Sigmoid colon (tissue), 7 donors: ENCODE results near the gene DICER1. TPM values are rescaled to one million over a fixed set of nuclear protein-coding genes. Genes with fewer than 3 reads are reported as not detected.

ENCODE experiments used
- DNase-seq: peaks from one replicate; pipeline ENCODE4 v3.0.0-alpha.2; 2019
- H3K27ac ChIP-seq, 4 donors: fragments of 200-600 bp; sonication (generic); one replicate each; pipeline ENCODE4 v1.5.1; 2016 to 2019; ENCODE audit warnings: mild to moderate bottlenecking in 1 of 4
- H3K27me3 ChIP-seq, 3 donors: fragments of 200-600 bp; sonication (generic); one replicate each; pipeline ENCODE4 v1.5.1; 2019; ENCODE audit warnings: mild to moderate bottlenecking in 1 of 3
- H3K36me3 ChIP-seq, 4 donors: fragments of 200-600 bp; sonication (generic); one replicate each; pipeline ENCODE4 v1.5.1; 2016 to 2019
- H3K4me1 ChIP-seq, 4 donors: fragments of 200-600 bp; sonication (generic); one replicate each; pipeline ENCODE4 v1.5.1; 2017 to 2019
- H3K4me3 ChIP-seq, 4 donors: fragments of 200-600 bp; sonication (generic); one replicate each; pipeline ENCODE4 v1.5.1; 2017 to 2019; ENCODE audit warnings: mild to moderate bottlenecking in 2 of 4, moderate library complexity in 1 of 4
- H3K9me3 ChIP-seq, 4 donors: fragments of 200-600 bp in 3 of 4; sonication (generic) in 3 of 4; one replicate each; pipeline versions ENCODE4 v1.5.1 to v1.6.1; 2013 to 2019
- CTCF ChIP-seq, 4 experiments: fragments of 450-650 bp in 3 of 4; fragments of 200-600 bp in 1 of 4; IDR thresholded peaks; one replicate each; pipeline ENCODE4 v1.5.1; 2016 to 2019; ENCODE audit warnings: antibody characterized with exemption in 4 of 4, mild to moderate bottlenecking in 3 of 4, moderate library complexity in 2 of 4
- EP300 ChIP-seq, 4 donors: sonication (generic); formaldehyde crosslinking; IDR thresholded peaks; one replicate each; pipeline ENCODE4 v1.6.1; 2017; ENCODE audit warnings: antibody characterized with exemption in 4 of 4
- POLR2A ChIP-seq, 2 donors: fragments of 450-650 bp; IDR thresholded peaks; one replicate each; pipeline ENCODE4 v1.6.1; 2016; ENCODE audit warnings: antibody characterized with exemption in 2 of 2, mild to moderate bottlenecking in 2 of 2, moderate library complexity in 2 of 2
- POLR2AphosphoS5 ChIP-seq, 4 donors: sonication (generic); formaldehyde crosslinking; IDR thresholded peaks; one replicate each; pipeline ENCODE4 v1.6.1; 2017; ENCODE audit warnings: antibody characterized with exemption in 4 of 4
- WGBS, 2 donors: extraction: QIAGEN DNeasy Blood & Tissue Kit; methylation state at CpG; one replicate each; pipeline ENCODE4 v1.1.7; 2013; 5-methylcytosine and 5-hydroxymethylcytosine counted together
- intact Hi-C: fragments of 100-400 bp; cut with DNase I; formaldehyde crosslinking; loops from one replicate; pipeline ENCODE4 v1.15.1; 2023
- polyA plus RNA-seq, 3 donors: library from polyadenylated mRNA; stranded (reverse); fragments of 200-250 nt; gene quantifications; one replicate each; pipeline ENCODE4 v1.2.3, GENCODE V29; 2013
- total RNA-seq, 4 donors: library from RNA; depleted of rRNA; stranded (reverse); fragments of >200 nt; gene quantifications; one replicate each; pipeline ENCODE4 v1.1.0, GENCODE V29; 2016
- donor health status: healthy with polysubstance abuse.
- donor health status: Bipolar disorder and iron deficiency.
- donor health status: healthy.

Gene DICER1
- total and polyA plus RNA-seq, 7 donors = 6.0 to 77.0 (median 44.9) TPM

- Histone ChIP-seq H3K9me3 (no peaks in the 10 kb centered on the region), H3K36me3 (no peaks in the 10 kb centered on the region), H3K27me3 (no peaks in the 10 kb centered on the region), H3K27ac (no peak overlapping the region), H3K4me3 (no peak overlapping the region), H3K4me1 (peaks cover 0 to 9% (median 7%) of the 10 kb centered on the region in 4 donors)
- intact Hi-C loops = no loop called here
- TF ChIP-seq POLR2A (IDR thresholded peaks at IDR 0.05) (no peak), POLR2AphosphoS5 (IDR thresholded peaks at IDR 0.05) (no peak), CTCF (IDR thresholded peaks at IDR 0.05) (no peak), EP300 (IDR thresholded peaks at IDR 0.05) (no peak)
- DNase-seq = no peak
- WGBS, 2 donors = 84 to 87% methylated on average over 9 of the region's 9 CpGs
Measured at GRCh38 chr14:95058491-95058890, 98.8 kb downstream of the DICER1 start.

GRCh38 chr14:95057851-95058250 is 99.5 kb downstream of the DICER1 start:
- peak; percentile 40 for DNase-seq
- WGBS, 2 donors = 87 to 89% methylated on average over 8 of the region's 8 CpGs
- peaks cover 0 to 9% (median 7%) of the 10 kb centered on the region in 4 donors for H3K4me1 ChIP-seq
- H3K4me3 ChIP-seq = no peak overlapping the region
- H3K9me3 ChIP-seq = no peaks in the 10 kb centered on the region
- intact Hi-C loops = no loop called here
- H3K27ac ChIP-seq = no peak overlapping the region
- H3K27me3 ChIP-seq = no peaks in the 10 kb centered on the region
- TF ChIP-seq CTCF (IDR thresholded peaks at IDR 0.05) = no peak
- TF ChIP-seq POLR2AphosphoS5 (IDR thresholded peaks at IDR 0.05) = no peak
- TF ChIP-seq POLR2A (IDR thresholded peaks at IDR 0.05) = no peak
- TF ChIP-seq EP300 (IDR thresholded peaks at IDR 0.05) = no peak
- no peaks in the 10 kb centered on the region for H3K36me3 ChIP-seq

- peak; percentile 58 for DNase-seq
- TF ChIP-seq POLR2AphosphoS5 (IDR thresholded peaks at IDR 0.05) = no peak
- no peak for TF ChIP-seq EP300 (IDR thresholded peaks at IDR 0.05)
- TF ChIP-seq POLR2A (IDR thresholded peaks at IDR 0.05) = no peak
- TF ChIP-seq CTCF (IDR thresholded peaks at IDR 0.05) = no peak
Measured at GRCh38 chr14:95057147-95057546, 100.2 kb downstream of the DICER1 start.

GRCh38 chr14:95056476-95056875 is 100.9 kb downstream of the DICER1 start:
- peak; percentile 61 for DNase-seq
- 20 to 56% methylated on average over 10 of the region's 10 CpGs for WGBS, 2 donors
- no peaks in the 10 kb centered on the region for H3K9me3 ChIP-seq
- no peak for TF ChIP-seq CTCF (IDR thresholded peaks at IDR 0.05)
- no peak for TF ChIP-seq EP300 (IDR thresholded peaks at IDR 0.05)
- peak in 1 of 4 donors; percentile 23 for TF ChIP-seq POLR2AphosphoS5 (IDR thresholded peaks at IDR 0.05)
- TF ChIP-seq POLR2A (IDR thresholded peaks at IDR 0.05) = no peak
- no peak overlapping the region for H3K4me3 ChIP-seq
- H3K36me3 ChIP-seq = no peaks in the 10 kb centered on the region
- peak overlapping the region in 3 of 4 donors; percentile 29 to 57 (median 44) for H3K27ac ChIP-seq
- H3K27me3 ChIP-seq = no peaks in the 10 kb centered on the region
- intact Hi-C loops = no loop called here
- H3K4me1 ChIP-seq = peaks cover 0 to 9% (median 7%) of the 10 kb centered on the region in 4 donors

More at GRCh38 chr14:95057147-95057546, 100.2 kb downstream of the DICER1 start:
- H3K9me3 ChIP-seq = no peaks in the 10 kb centered on the region
- peaks cover 0 to 9% (median 7%) of the 10 kb centered on the region in 4 donors for H3K4me1 ChIP-seq
- peak overlapping the region in 1 of 4 donors; percentile 57 for H3K27ac ChIP-seq
- no peaks in the 10 kb centered on the region for H3K27me3 ChIP-seq
- 69 to 79% methylated on average over 8 of the region's 8 CpGs for WGBS, 2 donors
- no peak overlapping the region for H3K4me3 ChIP-seq
- H3K36me3 ChIP-seq = no peaks in the 10 kb centered on the region
- intact Hi-C loops = no loop called here

- peak; percentile 34 for DNase-seq
- Histone ChIP-seq H3K4me3 (no peak overlapping the region), H3K4me1 (peaks cover 0 to 9% (median 7%) of the 10 kb centered on the region in 4 donors), H3K27ac (no peak overlapping the region), H3K36me3 (no peaks in the 10 kb centered on the region), H3K9me3 (no peaks in the 10 kb centered on the region), H3K27me3 (no peaks in the 10 kb centered on the region)
- TF ChIP-seq CTCF (IDR thresholded peaks at IDR 0.05) (no peak), EP300 (IDR thresholded peaks at IDR 0.05) (no peak), POLR2AphosphoS5 (IDR thresholded peaks at IDR 0.05) (no peak), POLR2A (IDR thresholded peaks at IDR 0.05) (no peak)
- 93 to 95% methylated on average over 7 of the region's 7 CpGs for WGBS, 2 donors
- intact Hi-C loops = no loop called here
Measured at GRCh38 chr14:95055318-95055717, 102.0 kb downstream of the DICER1 start.
